NOMO-1 treated with dmso at 0.1 percent for 144 hours (cell line): Measurements from ENCODE around the gene YY2.
"Not testable (repeated sequence)": the region's sequence is repeated elsewhere in the genome, so short reads cannot be mapped to it uniquely, and the experiment has no call there.

ENCODE experiments used
- DNase-seq: peaks from one replicate; lab custom pipeline; 2025; ENCODE audit not compliant: unreplicated experiment; lab: John Stamatoyannopoulos, UW

The YY2 gene

DNA sequence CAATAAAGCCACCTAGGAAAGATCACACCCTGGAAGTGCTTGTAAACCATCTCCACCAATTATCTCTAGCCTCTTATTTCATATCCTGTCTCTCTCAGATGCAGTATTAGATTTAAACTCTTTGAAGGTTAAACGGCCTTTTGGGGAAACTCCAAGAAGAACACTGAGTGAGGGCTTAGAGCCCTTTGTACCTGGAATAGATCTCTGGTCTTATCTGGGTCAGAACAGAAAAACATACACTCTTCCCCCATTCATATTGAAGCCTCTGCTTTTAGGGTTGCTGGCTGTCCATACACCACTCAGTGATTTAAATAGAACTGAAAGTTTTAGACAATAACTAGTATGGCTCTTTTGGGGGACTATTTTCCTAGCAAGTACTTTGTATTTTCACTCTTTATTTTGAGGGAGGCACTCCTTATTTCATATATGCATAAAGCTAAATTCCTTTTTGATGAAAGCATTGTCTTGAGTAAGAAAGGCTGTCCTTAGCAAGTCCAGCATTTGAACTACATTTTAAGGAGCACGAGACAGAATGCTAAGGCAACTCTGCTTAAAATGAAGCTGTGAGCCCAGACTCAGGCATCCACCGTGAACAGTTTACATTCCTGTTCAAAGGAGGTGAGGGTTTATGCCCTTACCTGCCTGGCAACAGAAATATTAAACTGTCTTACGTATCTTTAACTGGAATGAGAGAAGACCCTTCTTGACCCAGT lies 17.4 kb downstream of the YY2 start:
- DNase-seq = no peak

DNA sequence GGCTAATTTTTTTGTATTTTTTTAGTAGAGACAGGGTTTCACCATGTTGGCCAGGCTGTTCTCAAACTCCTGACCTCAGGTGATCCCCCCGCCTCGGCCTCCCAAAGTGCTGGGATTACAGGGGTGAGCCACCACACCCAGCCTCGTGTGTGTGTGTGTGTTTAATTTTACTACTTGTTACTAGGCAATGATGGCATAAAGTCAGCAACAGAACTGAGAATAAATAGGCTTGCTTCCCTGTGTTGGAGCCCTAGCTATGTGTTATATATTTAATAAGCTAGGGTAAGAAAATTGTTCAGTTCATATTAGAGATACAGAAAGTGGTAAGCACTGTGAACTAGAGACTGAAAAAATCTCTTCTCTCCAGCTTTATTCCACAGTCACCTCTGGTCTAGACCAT lies 18.4 kb downstream of the YY2 start:
- not testable (repeated sequence) for DNase-seq

DNA sequence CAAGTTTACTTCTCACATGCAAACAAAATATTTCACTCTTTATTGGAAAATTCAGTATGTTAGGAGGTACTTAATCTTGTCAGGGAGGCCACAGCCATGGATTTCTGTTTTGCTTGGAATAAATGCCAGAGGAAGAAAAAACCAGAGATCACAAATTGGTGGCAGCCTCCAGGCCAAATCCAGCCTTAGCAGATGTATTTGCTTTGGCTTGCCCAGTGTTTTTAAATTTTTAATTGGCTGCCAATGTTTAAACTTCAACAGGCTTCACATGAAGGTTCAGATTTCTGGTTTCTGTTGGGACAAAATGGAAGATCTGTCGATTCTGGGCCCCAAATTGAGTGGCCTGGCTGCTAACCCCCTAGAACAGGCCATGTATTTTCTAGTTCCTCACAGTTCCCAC lies 19.2 kb downstream of the YY2 start:
- no peak for DNase-seq

DNA sequence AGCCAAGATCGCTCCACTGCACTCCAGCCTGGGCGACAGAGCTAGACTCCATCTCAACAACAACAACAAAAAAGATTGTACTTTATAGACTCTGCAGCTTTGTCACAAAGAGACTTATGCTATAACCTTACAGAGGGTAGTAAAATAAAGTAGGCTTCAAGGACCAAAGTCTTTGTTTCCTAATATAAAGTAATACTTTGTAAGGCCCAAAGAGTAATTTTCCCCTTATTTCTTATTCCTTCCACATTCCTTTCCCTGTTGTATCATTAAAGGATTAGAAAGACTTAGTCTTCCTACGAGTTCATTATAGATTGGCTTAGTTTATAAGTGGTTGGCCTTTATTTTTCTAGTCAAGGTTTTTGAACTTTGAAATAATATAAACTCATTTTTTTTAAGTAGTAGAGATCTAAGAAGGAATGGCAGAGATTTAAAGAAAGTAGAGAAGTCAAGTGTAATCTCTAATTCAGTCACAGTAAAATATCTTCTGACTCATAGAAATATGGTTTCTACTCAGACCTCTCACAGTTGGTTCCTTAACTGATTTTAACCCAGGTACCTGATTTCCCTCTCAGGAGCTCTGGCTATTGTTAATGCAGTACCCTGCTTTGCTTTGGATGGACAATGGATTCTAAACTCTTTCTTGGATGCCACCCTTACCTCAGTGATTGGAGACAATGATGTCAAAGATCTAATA lies 26.2 kb downstream of the YY2 start:
- DNase-seq = no peak

DNA sequence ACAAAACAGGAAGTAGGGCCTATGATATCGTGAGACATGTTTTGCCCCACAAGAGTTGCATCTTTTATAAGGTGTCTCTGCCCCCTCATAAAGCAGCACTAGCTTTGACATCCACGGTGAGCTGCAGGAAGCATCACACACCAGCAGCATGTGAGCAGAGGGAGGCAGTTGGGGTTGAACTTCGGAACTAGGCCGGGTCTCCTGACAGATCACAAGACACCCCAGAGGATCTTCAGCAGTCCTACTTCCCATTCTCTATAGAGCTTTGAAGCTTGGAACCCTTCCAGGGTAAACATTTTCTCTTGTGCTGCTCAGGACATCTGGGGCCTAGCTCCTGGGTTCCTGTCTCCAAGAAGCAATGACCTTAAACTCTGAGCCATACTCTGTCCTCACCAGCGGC lies 27.5 kb downstream of the YY2 start:
- DNase-seq = no peak

DNA sequence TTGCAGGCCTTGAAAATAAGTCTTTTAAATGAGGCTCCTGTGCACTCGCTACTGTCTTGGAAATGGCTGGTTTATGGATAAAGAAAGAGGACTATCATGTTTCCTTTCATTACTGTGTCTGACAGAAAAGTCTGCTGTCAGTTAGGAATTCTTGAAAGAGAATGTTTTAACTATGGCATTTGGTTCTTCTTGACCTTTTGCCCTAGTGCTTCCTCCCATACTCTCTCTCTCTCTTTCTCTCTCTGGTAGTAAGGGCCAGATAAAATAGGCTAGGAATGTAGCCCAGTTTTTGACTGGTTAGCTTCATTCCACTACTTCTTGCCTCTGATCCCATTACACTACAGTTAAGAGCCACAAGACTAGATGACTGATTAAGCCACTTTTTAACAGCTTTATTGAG lies 29.8 kb downstream of the YY2 start:
- no peak for DNase-seq

DNA sequence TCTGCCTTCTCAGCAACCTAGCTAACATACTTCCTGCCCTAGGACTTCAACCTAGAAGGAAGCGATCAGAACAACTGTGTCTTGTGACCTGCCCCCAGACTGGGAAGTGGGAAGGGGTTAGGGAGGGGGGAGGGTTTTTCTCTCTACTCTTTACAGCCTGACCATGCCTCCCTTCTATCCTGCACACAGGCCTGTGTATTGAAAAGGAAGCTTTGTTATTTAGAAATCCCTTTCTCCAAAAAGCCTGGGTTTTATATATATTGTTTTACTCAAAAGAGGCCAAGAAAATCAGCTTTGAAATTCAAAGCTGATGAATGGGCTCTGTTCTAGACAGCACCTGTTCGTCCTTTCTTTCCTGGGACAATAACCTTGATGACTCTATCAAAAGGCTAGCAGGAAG lies 49.5 kb downstream of the YY2 start:
- no peak for DNase-seq

DNA sequence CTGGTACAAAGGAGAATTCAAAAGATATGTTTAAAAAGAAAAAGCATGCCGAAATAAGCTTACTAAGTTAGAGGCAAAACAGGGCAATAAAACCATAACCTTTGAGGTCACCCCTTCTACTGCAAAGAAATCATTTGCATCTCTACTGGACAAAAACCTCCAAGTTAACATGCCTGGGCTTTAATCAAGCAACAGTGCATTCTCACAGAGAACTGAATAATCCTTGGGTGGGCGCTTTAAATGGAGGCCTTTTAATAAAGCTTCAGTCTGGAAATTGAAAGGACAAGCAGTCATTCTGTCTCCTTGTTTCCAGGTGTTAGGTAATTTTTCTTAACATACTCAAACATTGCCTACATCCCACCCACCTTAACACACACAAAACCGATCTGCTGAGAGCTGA lies 50.2 kb downstream of the YY2 start:
- DNase-seq = no peak

DNA sequence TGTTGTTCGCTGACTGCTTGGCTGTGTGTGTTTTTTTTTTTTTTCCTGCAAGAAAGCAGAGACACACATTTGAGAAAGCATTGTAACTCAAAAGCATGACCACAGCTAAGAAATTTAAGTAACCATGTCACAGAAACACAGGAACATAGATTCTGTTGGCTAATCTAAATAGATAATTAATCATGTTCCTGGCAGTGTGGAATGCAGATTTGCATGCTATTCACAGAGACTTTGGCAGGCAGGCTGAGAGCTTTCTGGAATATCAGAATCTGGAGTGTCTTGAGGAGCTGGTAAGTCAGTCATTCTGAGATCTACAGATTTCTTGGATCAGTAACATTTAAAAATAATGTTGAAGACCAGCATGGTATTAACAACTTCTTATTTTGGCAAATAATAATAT lies 51.5 kb downstream of the YY2 start:
- no peak for DNase-seq
